Measurements from ENCODE around the gene TMEM139.

DNA sequence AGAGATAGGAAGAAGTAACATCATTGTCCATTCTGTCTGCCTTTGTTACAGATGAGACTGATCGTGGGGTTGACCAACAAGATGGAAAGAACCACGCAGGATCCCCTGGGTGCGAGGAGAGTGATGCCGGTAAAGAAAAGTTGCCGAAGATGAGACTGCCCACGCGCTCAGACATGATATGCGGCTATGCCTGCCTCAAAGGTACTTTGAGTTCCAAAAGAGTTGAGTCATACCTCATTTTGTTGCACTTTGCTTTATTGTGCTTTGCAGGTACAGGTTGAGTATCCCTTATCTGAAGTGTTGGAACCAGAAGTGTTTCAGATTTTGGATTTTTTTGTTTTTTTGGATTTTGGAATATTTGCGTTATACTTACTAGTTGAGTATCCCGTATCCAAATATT, 19.0 kb downstream of the TMEM139 start:
- TF ChIP-seq, protein P1, sequence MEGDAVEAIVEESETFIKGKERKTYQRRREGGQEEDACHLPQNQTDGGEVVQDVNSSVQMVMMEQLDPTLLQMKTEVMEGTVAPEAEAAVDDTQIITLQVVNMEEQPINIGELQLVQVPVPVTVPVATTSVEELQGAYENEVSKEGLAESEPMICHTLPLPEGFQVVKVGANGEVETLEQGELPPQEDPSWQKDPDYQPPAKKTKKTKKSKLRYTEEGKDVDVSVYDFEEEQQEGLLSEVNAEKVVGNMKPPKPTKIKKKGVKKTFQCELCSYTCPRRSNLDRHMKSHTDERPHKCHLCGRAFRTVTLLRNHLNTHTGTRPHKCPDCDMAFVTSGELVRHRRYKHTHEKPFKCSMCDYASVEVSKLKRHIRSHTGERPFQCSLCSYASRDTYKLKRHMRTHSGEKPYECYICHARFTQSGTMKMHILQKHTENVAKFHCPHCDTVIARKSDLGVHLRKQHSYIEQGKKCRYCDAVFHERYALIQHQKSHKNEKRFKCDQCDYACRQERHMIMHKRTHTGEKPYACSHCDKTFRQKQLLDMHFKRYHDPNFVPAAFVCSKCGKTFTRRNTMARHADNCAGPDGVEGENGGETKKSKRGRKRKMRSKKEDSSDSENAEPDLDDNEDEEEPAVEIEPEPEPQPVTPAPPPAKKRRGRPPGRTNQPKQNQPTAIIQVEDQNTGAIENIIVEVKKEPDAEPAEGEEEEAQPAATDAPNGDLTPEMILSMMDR (IDR thresholded peaks at IDR 0.05; ENCODE audit: low read depth, low read length) = no peak
- TF ChIP-seq EZH2phosphoT487 (IDR thresholded peaks at IDR 0.05; ENCODE audit: low read depth) = no peak

Measured in OCI-LY3 (cell line).